ENCODE measurements around the gene GNB2. TPM values are rescaled to one million over a fixed set of nuclear protein-coding genes. Genes with fewer than 3 reads are reported as not detected.
"Not testable (repeated sequence)": the region's sequence is repeated elsewhere in the genome, so short reads cannot be mapped to it uniquely, and the experiment has no call there.

Gene GNB2
- total RNA-seq, 2 donors from 2014 or later, result 292 to 312 TPM

DNA sequence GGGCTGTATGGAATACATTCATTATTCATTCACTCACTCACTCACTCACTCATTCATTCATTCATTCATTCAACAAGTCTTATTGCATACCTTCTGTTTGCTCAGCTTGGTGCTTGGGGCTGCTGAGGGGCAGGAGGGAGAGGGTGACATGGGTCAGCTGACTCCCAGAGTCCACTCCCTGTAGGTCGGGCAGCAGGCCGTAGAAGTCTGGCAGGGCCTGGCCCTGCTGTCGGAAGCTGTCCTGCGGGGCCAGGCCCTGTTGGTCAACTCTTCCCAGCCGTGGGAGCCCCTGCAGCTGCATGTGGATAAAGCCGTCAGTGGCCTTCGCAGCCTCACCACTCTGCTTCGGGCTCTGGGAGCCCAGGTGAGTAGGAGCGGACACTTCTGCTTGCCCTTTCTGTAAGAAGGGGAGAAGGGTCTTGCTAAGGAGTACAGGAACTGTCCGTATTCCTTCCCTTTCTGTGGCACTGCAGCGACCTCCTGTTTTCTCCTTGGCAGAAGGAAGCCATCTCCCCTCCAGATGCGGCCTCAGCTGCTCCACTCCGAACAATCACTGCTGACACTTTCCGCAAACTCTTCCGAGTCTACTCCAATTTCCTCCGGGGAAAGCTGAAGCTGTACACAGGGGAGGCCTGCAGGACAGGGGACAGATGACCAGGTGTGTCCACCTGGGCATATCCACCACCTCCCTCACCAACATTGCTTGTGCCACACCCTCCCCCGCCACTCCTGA is 49.1 kb downstream of the GNB2 start:
- intact Hi-C loops (cut with DNase I), result no loop called here
- Histone ChIP-seq H3K36me3 (no peaks in the 10 kb centered on the region), H3K27ac (no peak overlapping the region), H3K27me3 (peaks cover 23% of the 10 kb centered on the region), H3K9me3 (no peaks in the 10 kb centered on the region), H3K4me3 (no peak overlapping the region), H3K4me1 (peaks cover 5% of the 10 kb centered on the region), H3K9ac (ENCODE audit: low read depth in 2 of 2, low read length in 2 of 2) (no peak overlapping the region)
- DNase-seq, result no peak
- TF ChIP-seq, protein P1, sequence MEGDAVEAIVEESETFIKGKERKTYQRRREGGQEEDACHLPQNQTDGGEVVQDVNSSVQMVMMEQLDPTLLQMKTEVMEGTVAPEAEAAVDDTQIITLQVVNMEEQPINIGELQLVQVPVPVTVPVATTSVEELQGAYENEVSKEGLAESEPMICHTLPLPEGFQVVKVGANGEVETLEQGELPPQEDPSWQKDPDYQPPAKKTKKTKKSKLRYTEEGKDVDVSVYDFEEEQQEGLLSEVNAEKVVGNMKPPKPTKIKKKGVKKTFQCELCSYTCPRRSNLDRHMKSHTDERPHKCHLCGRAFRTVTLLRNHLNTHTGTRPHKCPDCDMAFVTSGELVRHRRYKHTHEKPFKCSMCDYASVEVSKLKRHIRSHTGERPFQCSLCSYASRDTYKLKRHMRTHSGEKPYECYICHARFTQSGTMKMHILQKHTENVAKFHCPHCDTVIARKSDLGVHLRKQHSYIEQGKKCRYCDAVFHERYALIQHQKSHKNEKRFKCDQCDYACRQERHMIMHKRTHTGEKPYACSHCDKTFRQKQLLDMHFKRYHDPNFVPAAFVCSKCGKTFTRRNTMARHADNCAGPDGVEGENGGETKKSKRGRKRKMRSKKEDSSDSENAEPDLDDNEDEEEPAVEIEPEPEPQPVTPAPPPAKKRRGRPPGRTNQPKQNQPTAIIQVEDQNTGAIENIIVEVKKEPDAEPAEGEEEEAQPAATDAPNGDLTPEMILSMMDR (IDR thresholded peaks at IDR 0.05), result no peak

DNA sequence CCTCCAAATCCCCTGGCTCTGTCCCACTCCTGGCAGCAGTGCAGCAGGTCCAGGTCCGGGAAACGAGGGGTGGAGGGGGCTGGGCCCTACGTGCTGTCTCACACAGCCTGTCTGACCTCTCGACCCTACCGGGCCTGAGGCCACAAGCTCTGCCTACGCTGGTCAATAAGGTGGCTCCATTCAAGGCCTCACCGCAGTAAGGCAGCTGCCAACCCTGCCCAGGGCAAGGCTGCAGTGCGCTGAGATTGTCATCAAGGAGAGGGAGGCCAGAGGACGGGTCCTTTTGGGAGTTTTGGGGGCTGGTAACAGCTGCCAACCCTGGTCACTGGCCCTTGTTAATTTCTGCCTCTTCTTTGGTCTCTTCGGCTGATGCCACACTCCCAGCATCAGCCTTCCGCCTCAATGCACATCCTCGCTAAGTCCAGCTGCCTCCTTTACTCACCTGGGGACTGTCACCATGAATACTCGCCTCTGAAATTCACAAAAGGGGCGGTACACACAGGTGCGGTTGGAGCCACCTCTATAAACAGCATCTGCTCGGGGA is 50.3 kb downstream of the GNB2 start:
- Histone ChIP-seq H3K9me3 (no peaks in the 10 kb centered on the region), H3K27me3 (peaks cover 23% of the 10 kb centered on the region), H3K4me1 (peaks cover 5% of the 10 kb centered on the region), H3K36me3 (no peaks in the 10 kb centered on the region), H3K27ac (no peak overlapping the region), H3K9ac (ENCODE audit: low read depth in 2 of 2, low read length in 2 of 2) (no peak overlapping the region), H3K4me3 (no peak overlapping the region)
- intact Hi-C loops (cut with DNase I), result no loop called here
- DNase-seq, result no peak
- TF ChIP-seq, protein P1 (IDR thresholded peaks at IDR 0.05), result no peak

DNA sequence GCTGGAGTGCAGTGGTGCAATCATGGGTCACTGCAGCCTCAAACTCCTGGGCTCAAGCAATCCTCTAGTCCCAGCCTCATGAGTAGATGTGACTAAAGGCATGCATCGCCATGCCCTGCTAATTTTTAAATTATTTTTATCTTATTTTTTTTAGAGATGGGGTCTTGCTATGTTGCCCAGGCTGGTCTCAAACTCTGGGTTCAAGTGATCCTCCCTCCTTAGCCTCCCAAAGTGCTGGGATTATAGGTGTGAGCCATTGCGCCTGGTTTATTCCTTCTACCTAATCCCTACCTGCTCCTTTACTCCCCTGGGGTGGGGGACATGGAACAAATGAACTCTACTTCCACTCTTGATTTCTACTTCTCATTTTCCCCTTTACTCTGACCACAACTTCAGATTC is 50.8 kb downstream of the GNB2 start:
- H3K27me3 ChIP-seq, result peaks cover 23% of the 10 kb centered on the region
- not testable (repeated sequence) for DNase-seq

DNA sequence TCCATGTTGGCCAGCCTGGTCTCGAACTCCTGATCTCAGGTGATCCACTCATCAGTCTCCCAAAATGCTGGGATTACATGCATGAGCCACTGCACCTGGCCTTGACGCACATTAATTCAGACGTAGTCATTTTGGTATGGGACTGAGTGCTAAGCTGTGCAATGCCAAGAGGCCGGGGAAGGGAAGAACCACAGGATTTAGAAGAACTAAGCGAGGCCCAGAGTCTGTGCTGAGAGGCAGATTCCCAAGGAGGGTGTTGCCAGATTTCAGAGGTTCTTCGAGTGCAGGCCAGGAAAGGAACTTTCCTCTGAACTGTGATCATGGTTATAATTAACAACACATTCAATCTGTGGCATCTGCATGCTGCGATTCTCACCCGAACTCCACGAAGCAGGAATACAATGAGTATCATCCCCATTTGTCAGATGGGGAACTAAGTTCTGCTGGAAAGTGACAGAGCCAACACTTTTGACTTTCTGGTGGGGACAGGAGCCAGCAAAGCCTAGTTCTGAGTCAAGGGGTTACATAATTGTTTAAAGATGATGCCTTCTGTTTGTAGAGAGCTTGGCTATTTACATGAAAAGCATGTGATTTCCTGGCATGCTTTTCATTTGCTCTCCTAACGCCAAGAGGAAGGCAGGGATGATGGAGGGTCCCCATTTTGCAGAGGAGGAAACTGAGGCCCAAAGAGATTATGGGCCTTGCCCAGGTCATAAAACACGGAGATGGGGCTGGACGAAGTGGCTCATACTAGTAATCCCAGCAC is 53.6 kb downstream of the GNB2 start:
- DNase-seq, result no peak
- Histone ChIP-seq H3K36me3 (no peaks in the 10 kb centered on the region), H3K4me3 (no peak overlapping the region), H3K27me3 (peaks cover 4% of the 10 kb centered on the region), H3K9me3 (no peaks in the 10 kb centered on the region), H3K27ac (no peak overlapping the region), H3K9ac (ENCODE audit: low read depth in 2 of 2, low read length in 2 of 2) (no peak overlapping the region), H3K4me1 (peaks cover 5% of the 10 kb centered on the region)
- TF ChIP-seq, protein P1 (IDR thresholded peaks at IDR 0.05), result no peak
- intact Hi-C loops (cut with DNase I), result no loop called here

More for the DNA sequence above, 50.8 kb downstream of the GNB2 start:
- H3K36me3 ChIP-seq; H3K4me3 ChIP-seq; H3K27ac ChIP-seq; intact Hi-C loops (cut with DNase I); H3K4me1 ChIP-seq; H3K9me3 ChIP-seq; H3K9ac ChIP-seq (ENCODE audit: low read depth in 2 of 2, low read length in 2 of 2): not testable (repeated sequence)

DNA sequence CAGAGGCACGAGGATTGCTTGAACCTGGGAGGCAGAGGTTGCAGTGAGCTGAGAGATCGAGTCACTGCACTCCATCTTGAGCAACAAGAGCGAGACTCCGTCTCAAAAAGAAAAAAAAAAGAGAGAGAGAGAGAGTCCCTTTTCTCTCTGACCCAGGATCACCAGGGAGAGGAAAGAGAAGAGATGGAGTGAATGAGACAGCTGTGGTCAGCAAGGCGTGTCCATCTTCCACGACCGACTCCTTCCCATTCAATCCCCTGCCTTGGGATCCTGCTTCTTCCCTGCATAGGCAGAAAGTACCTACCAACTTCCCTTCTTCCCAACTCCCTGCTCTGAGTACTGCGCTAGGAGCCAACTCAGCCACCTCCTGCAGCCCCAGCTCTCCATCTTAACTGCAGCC is 54.7 kb downstream of the GNB2 start:
- Histone ChIP-seq H3K4me3 (no peak overlapping the region), H3K27me3 (peaks cover under 1% of the 10 kb centered on the region), H3K9me3 (no peaks in the 10 kb centered on the region), H3K36me3 (no peaks in the 10 kb centered on the region), H3K9ac (ENCODE audit: low read depth in 2 of 2, low read length in 2 of 2) (no peak overlapping the region), H3K27ac (no peak overlapping the region), H3K4me1 (peaks cover 5% of the 10 kb centered on the region)
- intact Hi-C loops (cut with DNase I), result no loop called here
- DNase-seq, result no peak
- TF ChIP-seq, protein P1 (IDR thresholded peaks at IDR 0.05), result no peak

Other genes starting within 250 kb of the GNB2 start
- 1 to 10 TPM; 1.1 to 1.3 TPM for gene ZCWPW1, start 245.0 kb upstream of the GNB2 start, total RNA-seq
- 10 to 100 TPM; 27.2 to 39.1 TPM for gene MEPCE, start 243.9 kb upstream of the GNB2 start, total RNA-seq
- gene PPP1R35, start 237.2 kb upstream of the GNB2 start, total RNA-seq, result 10 to 100 TPM; 38.8 to 50.5 TPM
- under 1 TPM; 0.54 to 0.74 TPM for gene SPACDR, start 209.5 kb upstream of the GNB2 start, total RNA-seq
- 10 to 100 TPM; 56.1 to 56.3 TPM for gene TSC22D4, start 194.5 kb upstream of the GNB2 start, total RNA-seq
- under 1 TPM; 0.44 to 0.69 TPM for gene NYAP1, start 189.8 kb upstream of the GNB2 start, total RNA-seq
- 10 to 100 TPM; 81.3 to 97.4 TPM for gene AGFG2, start 134.5 kb upstream of the GNB2 start, total RNA-seq
- gene SAP25, start 99.8 kb upstream of the GNB2 start, total RNA-seq, result 1 to 10 TPM in 1 of 2 donors, under 1 TPM in 1; 0.69 to 5.5 TPM
- 10 to 100 TPM; 59.0 to 65.4 TPM for gene LRCH4, start 87.6 kb upstream of the GNB2 start, total RNA-seq
- gene FBXO24, start 87.4 kb upstream of the GNB2 start, total RNA-seq, result 1 to 10 TPM in 1 of 2 donors, under 1 TPM in 1; 0.21 to 1.8 TPM
- gene PCOLCE, start 71.4 kb upstream of the GNB2 start, total RNA-seq, result 10 to 100 TPM; 14.7 to 23.1 TPM
- 10 to 100 TPM; 15.1 to 16.9 TPM for gene MOSPD3, start 61.2 kb upstream of the GNB2 start, total RNA-seq
- 1 to 10 TPM; 1.8 to 2.3 TPM for gene TFR2, start 32.2 kb upstream of the GNB2 start, total RNA-seq
- under 1 TPM in 1 of 2 donors, not detected in 1; 0.29 TPM for gene ACTL6B, start 17.3 kb upstream of the GNB2 start, total RNA-seq
- gene GIGYF1, start 20.5 kb downstream of the GNB2 start, total RNA-seq, result 10 to 100 TPM; 20.9 to 33.4 TPM
- 10 to 100 TPM; 28.8 to 43.4 TPM for gene POP7, start 32.4 kb downstream of the GNB2 start, total RNA-seq
- gene EPO, start 46.7 kb downstream of the GNB2 start, total RNA-seq, result not detected
- not detected for gene ZAN, start 59.9 kb downstream of the GNB2 start, total RNA-seq
- gene EPHB4, start 153.8 kb downstream of the GNB2 start, total RNA-seq, result 10 to 100 TPM; 43.1 to 75.9 TPM
- gene SLC12A9, start 179.0 kb downstream of the GNB2 start, total RNA-seq, result 10 to 100 TPM; 24.1 to 35.9 TPM
- gene TRIP6, start 193.6 kb downstream of the GNB2 start, total RNA-seq, result 10 to 100 TPM; 34.8 to 40.2 TPM
- gene SRRT, start 201.4 kb downstream of the GNB2 start, total RNA-seq, result 100 to 1,000 TPM; 114 to 204 TPM
- 1 to 10 TPM; 2.1 to 4.4 TPM for gene UFSP1, start 216.0 kb downstream of the GNB2 start, total RNA-seq
- 10 to 100 TPM in 1 of 2 donors, 1 to 10 TPM in 1; 5.3 to 11.7 TPM for gene ACHE, start 222.1 kb downstream of the GNB2 start, total RNA-seq